NCI-H524 treated with DMSO at 0.1 percent for 48 hours (cell line): ENCODE measurements around the gene POR.

Experiments
- DNase-seq: peaks from one replicate; lab custom pipeline; 2025; lab: John Stamatoyannopoulos, UW

Gene POR

DNA sequence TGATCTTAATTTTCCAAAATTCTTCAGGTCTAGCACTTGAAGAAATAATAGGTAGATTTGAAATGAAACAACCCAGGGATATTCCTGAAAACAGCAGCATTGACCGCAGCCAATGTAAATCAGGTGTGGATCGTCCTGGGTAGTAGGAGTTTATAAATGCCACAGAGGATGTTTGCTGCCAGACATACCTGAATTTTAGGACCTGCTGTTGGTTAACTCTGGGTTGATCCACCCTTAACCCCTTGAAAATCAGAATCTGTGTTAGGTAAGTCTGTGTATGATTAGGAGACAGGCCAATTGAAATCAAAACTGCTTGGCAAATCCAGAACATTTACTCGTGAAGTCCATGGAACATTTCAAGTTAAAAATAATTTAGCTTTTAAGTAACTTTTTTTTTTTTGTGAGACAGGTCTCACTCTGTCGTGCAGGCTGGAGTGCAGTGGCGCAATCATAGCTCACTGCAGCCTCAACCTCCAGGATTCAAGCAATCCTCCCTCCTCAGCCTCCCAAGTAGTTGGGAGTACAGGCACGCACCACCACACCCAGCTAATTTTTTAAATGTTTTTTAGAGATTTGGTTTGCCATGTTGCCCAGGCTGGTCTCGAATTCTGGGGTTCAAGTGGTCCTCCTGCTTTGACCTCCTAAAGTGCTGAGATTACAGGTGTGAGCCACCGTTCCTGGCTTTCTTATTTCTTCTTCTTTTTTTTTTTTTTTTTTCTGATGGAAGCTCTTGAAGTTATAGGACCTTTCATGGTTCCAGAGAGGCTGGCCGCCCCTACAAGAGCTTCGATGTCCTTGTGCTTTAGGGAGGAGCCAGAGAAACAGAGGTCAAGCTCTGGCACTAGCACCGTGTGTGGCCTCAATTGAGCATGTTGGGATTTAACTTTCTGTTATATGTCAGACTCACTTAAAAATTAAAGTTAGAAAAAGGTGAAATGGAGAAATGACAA, 2.0 kb downstream of the POR start:
- no peak for DNase-seq

DNA sequence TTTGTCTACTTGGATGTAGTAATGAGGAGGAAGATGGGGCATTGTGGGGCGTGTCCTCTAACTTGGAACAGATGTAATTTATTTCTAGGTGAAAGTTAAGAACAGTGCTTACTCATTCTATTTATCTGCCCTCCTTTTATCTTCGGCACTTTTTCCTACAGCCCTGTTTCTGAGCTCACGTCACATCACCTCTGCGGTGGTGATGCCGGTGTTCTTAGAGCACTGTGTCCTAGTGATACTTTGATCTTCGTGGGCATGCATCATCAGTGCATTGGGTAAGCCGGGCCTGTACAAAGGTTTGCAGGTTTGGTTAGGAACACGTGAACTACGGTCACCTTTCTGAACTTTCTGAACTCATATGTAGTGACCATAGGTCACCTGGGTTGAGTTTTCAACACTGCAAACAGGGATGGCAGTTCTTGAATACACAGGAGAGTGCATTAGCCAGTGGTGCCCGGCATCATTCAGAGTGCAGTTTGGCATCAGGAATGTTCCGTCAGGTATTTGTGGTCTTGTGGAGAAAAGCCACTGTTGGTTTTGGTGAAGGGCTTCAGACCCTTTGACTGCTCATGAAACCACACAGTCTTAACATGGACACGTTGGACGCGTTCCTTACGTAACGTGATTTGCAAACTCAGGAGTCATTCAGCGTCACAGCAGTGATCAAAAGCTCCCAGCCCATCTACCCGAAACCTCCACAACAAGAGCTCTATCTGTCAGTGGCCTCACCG, 5.6 kb downstream of the POR start:
- DNase-seq, result no peak

DNA sequence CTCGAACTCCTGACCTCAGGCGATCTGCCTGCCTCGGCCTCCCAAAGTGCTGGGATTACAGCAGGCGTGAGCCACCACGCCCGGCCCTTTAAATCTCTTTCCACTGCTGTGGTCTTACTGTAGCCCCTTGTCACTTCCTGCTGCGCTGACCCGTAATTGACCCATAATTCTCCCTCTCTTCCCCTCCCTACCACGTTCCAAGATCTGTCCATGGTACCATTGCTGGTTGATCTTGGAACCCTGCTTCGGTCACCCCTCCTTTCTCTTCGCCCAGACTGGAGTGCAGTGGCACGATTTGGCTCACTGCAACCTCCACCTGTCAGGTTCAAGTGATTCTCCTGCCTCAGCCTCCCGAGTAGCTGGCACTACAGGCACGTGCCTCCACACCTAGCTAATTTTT, 6.5 kb downstream of the POR start:
- DNase-seq, result no peak

- no peak for DNase-seq
These were observed 8.1 kb downstream of the POR start for GRCh38 chr7:75922966-75923603.

GRCh38 chr7:75924256-75924655, 9.3 kb downstream of the POR start:
- no peak for DNase-seq

DNA sequence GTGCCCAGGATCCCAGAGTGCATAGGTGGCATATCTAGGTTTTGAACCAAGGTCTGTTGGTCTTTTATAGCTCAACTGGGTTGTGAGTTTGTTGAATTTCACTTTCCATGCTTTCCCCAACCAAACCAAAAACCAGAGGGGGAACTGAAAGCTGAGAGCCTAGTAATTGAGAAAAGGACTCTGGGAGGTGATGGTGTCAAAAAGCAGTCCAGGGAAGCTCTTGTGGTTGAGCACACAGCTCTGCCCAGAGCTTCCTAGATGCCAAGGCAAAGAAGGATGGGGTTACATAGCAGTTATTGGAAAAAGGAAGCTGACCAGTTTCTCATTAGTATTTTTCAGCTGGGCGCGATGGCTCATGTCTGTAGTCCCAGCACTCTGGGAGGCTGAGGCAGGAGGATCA, 9.9 kb downstream of the POR start:
- no peak for DNase-seq

DNA sequence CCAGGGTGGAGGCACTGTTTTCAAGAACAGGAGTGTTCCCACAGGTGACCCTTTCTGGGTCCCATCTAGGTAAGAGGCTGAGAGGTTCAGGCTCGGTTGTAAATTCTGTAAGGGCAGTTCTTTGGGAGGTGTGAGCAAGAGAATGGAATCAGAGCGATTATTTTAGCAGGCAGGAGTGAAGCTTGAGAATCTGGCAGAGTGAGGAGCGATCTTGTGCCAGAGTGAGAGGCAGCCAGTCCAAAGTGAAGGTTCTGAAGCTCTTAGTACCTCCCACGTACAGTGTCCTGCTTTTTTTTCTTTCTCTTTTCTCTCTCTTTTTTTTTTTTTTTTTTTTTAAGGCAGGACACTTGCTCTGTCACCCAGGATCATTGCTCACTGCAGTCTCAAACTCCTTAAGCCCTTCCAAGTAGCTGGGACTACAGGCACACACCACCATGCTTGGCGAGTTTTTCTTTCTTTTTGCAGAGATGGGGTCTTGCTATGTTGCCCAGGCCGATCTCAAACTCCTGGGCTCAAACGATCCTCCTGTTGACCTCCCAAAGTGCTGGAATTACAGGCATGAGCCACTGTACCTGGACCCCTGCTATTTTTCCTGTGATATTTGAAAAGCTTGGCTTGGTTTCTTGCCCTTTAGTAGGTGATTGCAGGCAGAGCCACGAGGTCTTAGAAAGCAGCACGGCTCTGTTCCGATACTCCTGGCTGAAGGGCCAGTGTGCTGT, 10.9 kb downstream of the POR start:
- DNase-seq, result no peak

GRCh38 chr7:75928568-75928914, 13.6 kb downstream of the POR start:
- DNase-seq, result no peak

DNA sequence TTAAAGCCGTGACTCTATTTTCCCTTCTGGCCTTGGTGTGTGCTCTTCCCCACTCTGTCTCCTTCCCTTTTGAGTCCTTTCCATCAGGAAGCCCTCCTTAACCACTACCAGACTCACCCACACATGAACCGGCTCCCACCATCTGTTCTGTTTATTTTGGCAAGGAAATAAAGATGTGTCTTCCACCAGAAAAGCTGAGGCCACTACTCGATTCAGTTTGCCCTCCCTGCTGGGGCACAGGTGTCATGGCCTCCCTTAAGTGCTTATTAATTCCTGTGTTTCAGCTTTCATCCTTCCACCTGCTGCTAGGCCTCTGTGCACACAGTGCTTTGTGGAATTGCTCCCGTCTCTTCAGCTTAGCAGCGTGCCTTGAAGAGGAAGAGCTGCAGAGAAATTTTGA, 16.7 kb downstream of the POR start:
- DNase-seq, result peak; percentile 96

DNA sequence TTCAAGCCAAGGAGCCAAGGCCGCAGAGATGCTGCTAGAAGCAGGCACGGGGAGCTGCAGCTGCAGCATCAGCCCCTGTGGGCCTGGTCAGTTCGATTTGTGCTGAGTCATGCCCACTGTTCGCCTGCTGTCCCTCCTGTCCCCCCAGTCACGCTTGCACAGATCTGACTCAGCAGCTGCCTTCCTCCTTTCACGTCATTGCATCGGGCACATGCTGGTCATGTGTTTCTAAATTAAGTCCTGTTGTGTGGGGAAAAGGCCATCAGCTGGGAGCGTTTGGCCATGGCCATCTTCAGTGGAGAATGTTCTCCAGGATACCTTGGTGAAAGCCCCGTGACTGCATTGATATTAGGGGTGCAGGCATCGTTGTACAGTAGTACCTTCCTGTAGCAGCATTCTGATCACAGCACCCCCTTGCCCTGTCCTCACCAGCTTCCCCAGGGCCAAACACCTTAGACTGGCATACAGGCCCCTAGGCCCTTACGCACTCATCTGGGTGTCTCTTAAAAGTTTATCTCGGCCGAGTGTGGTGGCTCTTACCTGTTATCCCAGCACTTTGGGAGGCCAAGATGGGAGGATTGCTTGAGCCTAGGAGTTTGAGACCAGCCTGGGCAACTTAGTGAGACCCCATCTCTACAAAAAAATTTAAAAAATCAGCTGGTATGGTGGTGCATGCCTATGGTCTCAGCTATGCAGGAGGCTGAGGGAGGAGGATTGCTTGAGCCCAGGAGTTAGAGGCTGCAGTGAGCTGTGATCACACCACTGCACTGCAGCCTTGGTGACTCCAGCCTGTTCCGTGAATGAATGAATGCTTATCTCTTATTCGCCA, 23.2 kb downstream of the POR start:
- no peak for DNase-seq

DNA sequence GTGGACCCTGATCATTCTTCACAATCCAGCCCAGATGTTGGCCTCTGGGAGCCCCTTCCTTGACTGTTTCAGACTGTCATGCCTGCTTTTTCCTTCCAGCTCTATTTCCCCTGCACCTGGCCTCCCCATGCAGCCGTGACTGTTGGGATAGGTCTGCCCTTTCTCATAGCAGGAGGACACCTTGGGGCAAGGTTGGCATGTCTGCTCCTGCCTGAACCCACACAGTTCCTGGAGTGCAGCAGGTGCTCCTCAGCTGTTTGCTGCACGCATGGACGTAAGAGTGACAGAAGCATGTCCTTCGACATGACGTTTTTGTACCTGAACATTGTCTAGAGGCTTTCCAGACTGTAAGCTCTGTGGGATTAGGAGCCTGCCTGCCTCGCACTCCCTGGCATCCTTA, 24.0 kb downstream of the POR start:
- DNase-seq, result no peak

DNA sequence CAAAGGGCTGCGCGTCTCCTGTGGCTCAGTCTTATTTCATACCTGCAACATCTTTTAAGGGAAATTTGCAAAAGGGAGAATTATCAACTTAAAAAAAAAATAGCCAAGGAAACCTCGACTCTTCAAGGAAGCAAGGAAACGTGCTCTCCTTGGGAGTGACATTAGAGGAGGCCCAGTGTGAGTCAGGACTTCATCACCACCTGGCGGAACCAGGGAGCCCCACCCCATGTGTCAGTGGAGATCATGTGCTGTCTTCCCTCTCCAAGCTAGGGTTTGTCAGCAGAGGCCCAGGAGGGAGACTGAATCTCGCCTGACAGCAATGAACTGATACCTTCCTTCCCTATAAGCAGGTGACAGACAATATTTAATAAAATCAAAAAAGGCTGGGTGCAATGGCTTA, 28.9 kb downstream of the POR start:
- DNase-seq, result no peak

DNA sequence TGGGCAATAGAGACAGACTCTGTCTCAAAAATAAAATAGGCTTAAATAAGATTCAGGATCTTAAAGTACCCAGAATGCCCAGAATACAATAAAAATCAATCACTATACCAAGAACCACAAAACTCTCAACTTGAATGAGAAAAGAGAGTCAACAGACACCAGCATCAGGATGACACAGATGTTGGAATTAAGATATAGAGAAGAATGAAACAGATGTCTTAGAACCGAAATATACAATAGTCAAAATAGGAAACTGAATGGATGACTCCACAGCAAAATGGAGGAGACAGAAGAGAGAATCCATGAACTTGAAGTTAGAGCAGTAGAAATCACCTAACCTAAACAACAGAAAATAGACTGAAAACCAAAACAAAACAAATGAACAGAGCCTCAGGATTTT, 29.6 kb downstream of the POR start:
- no peak for DNase-seq

- DNase-seq, result no peak
These were observed 30.6 kb downstream of the POR start for GRCh38 chr7:75945297-75946168.

- no peak for DNase-seq
These were observed 31.4 kb downstream of the POR start for GRCh38 chr7:75946207-75946855.

DNA sequence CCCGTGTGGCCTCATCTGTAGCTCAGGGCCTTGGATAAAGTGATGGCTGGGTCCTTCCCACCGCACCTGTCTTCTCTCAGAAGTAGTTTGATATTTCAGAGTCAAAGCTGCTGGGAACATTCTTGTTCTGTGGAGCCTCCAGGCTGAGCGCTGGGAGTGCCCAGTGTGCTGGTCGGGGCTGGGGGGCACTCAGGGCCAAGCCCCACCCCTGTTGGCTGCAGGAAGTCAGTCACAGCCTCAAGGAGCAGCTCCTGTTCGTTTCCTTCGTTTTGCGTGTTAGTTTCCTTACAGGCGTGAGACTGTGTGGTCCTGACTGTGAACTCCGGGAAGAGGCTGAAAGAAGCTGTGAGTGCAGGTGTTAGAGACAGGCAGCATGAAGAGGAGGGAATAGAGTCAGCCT, 33.2 kb downstream of the POR start:
- DNase-seq, result no peak

DNA sequence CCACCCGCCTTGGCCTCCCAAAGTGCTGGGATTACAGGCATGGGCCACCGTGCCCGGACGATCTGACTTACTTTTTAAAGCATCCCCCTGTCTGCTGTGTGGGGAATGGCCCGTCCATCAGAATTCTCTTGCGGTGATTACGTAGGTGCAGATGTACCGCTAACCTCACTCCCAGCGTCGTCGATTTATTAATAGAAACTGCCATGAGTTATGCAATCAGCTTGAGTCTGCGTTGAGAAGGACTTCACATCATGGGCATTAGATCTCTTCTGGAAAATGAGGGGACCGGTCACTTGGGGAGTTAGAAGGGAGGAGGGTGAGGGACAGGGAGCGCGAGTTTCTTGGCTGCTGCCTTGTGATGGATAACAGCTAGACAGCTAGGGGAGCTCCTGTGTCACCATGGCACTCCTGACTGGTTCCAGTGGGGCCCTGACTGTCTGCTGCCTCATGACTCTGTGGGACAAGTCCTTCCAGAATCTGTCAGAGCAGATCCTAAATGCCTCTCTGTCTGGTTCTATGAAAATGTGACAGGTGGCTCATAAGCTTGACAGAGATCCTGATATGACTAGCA, 35.2 kb downstream of the POR start:
- DNase-seq, result no peak

DNA sequence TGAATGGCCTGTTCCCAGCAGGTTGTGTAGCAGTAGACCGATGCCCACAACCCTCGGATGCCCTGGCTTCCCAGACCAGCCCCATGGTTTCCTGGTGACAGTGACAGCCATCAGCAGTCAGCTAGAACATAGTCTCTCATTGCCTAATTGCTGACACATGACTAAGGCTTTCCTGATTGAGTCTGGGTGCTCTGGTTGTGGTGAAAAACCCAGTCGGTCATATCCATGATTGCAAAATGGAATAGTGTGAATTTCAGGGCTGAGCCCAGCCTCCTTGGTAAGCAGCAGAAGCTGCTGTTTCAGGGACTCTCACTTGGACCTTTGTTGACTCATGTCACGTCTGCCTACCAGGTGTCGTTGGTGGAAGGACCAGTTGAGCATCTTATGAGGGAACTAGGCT, 36.6 kb downstream of the POR start:
- DNase-seq, result no peak

GRCh38 chr7:75953431-75953830, 38.5 kb downstream of the POR start:
- DNase-seq, result no peak

- no peak for DNase-seq
These were observed 39.0 kb downstream of the POR start for GRCh38 chr7:75953931-75954330.
